ENCODE data around the gene TMEM163. TPM values are rescaled to one million over a fixed set of nuclear protein-coding genes. Genes with fewer than 3 reads are reported as not detected.

Gene TMEM163
- total RNA-seq, 1 experiment from 2014 or later = 4.1 TPM

GRCh38 chr2:134603966-134604365, 114.8 kb downstream of the TMEM163 start:
- H3K9me3 ChIP-seq = no peaks in the 10 kb centered on the region
- TF ChIP-seq CTCF (IDR thresholded peaks at IDR 0.05; ENCODE audit: insufficient read depth in 1 of 2, low read depth in 1 of 2, low read length in 1 of 2, severe bottlenecking in 1 of 2, unreplicated experiment in 1 of 2) = no peak
- no peaks in the 10 kb centered on the region for H3K27me3 Mint-ChIP-seq (ENCODE audit: insufficient read depth, unreplicated experiment)
- no peak for DNase-seq
- no peaks in the 10 kb centered on the region for H3K4me1 ChIP-seq
- H3K4me3 ChIP-seq (ENCODE audit: low read depth, low read length) = no peak overlapping the region
- no peak overlapping the region for H3K4me3 Mint-ChIP-seq (ENCODE audit: unreplicated experiment)
- ChIA-PET POLR2A (no interaction called here), CTCF (no interaction called here)
- no peaks in the 10 kb centered on the region for H3K36me3 ChIP-seq (ENCODE audit: control insufficient read depth, insufficient read depth, low read length)
- H3K27ac Mint-ChIP-seq (ENCODE audit: unreplicated experiment) = no peak overlapping the region
- no peaks in the 10 kb centered on the region for H3K9me3 Mint-ChIP-seq (ENCODE audit: unreplicated experiment)
- intact Hi-C loops (cut with micrococcal nuclease; ENCODE audit: unreplicated experiment) = no loop called here
- H3K4me1 Mint-ChIP-seq (ENCODE audit: low read depth, unreplicated experiment) = no peaks in the 10 kb centered on the region
- H3K27me3 ChIP-seq (replicated peaks; ENCODE audit: control insufficient read depth, insufficient read depth, low read length) = no peaks in the 10 kb centered on the region
- H3K36me3 Mint-ChIP-seq (ENCODE audit: insufficient read depth, unreplicated experiment) = no peaks in the 10 kb centered on the region
- no TSS peak for BruUV-seq (replicated peaks)

GRCh38 chr2:134602666-134603065, 116.1 kb downstream of the TMEM163 start:
- Histone ChIP-seq H3K4me1 (no peaks in the 10 kb centered on the region), H3K9me3 (no peaks in the 10 kb centered on the region), H3K4me3 (ENCODE audit: low read depth, low read length) (no peak overlapping the region), H3K27me3 (replicated peaks; ENCODE audit: control insufficient read depth, insufficient read depth, low read length) (no peaks in the 10 kb centered on the region), H3K36me3 (ENCODE audit: control insufficient read depth, insufficient read depth, low read length) (no peaks in the 10 kb centered on the region)
- Mint-ChIP-seq H3K4me3 (ENCODE audit: unreplicated experiment) (no peak overlapping the region), H3K9me3 (ENCODE audit: unreplicated experiment) (peaks cover 12% of the 10 kb centered on the region), H3K36me3 (ENCODE audit: insufficient read depth, unreplicated experiment) (no peaks in the 10 kb centered on the region), H3K27ac (ENCODE audit: unreplicated experiment) (no peak overlapping the region), H3K4me1 (ENCODE audit: low read depth, unreplicated experiment) (no peaks in the 10 kb centered on the region), H3K27me3 (ENCODE audit: insufficient read depth, unreplicated experiment) (no peaks in the 10 kb centered on the region)
- BruUV-seq (replicated peaks) = no TSS peak
- CTCF ChIA-PET = no interaction called here
- no peak for TF ChIP-seq CTCF (IDR thresholded peaks at IDR 0.05; ENCODE audit: insufficient read depth in 1 of 2, low read depth in 1 of 2, low read length in 1 of 2, severe bottlenecking in 1 of 2, unreplicated experiment in 1 of 2)
- POLR2A ChIA-PET = no interaction called here
- DNase-seq = no peak
- intact Hi-C loops (cut with micrococcal nuclease; ENCODE audit: unreplicated experiment) = no loop called here

- Histone ChIP-seq H3K36me3 (ENCODE audit: control insufficient read depth, insufficient read depth, low read length) (no peaks in the 10 kb centered on the region), H3K4me3 (ENCODE audit: low read depth, low read length) (no peak overlapping the region), H3K27me3 (replicated peaks; ENCODE audit: control insufficient read depth, insufficient read depth, low read length) (no peaks in the 10 kb centered on the region), H3K4me1 (no peaks in the 10 kb centered on the region), H3K9me3 (no peaks in the 10 kb centered on the region)
- ChIA-PET POLR2A (no interaction called here), CTCF (no interaction called here)
- intact Hi-C loops (cut with micrococcal nuclease; ENCODE audit: unreplicated experiment) = no loop called here
- H3K4me1 Mint-ChIP-seq (ENCODE audit: low read depth, unreplicated experiment) = no peaks in the 10 kb centered on the region
- peaks cover 12% of the 10 kb centered on the region for H3K9me3 Mint-ChIP-seq (ENCODE audit: unreplicated experiment)
- no peak for DNase-seq
- H3K27ac Mint-ChIP-seq (ENCODE audit: unreplicated experiment) = no peak overlapping the region
- H3K36me3 Mint-ChIP-seq (ENCODE audit: insufficient read depth, unreplicated experiment) = no peaks in the 10 kb centered on the region
- TF ChIP-seq CTCF (IDR thresholded peaks at IDR 0.05; ENCODE audit: insufficient read depth in 1 of 2, low read depth in 1 of 2, low read length in 1 of 2, severe bottlenecking in 1 of 2, unreplicated experiment in 1 of 2) = no peak
- BruUV-seq (replicated peaks) = no TSS peak
- H3K4me3 Mint-ChIP-seq (ENCODE audit: unreplicated experiment) = no peak overlapping the region
- H3K27me3 Mint-ChIP-seq (ENCODE audit: insufficient read depth, unreplicated experiment) = no peaks in the 10 kb centered on the region
These were observed 117.5 kb downstream of the TMEM163 start for GRCh38 chr2:134601264-134601663.

Data from Caco-2 (cell line).